ENCODE results near the gene RIN3. TPM values are rescaled to one million over a fixed set of nuclear protein-coding genes. Genes with fewer than 3 reads are reported as not detected.

The RIN3 gene
- total RNA-seq, 4 donors from 2014 or later, result 15.1 to 32.3 (median 21.9) TPM

GRCh38 chr14:92513966-92514843, 624 bp downstream of the RIN3 start:
- no peak for TF ChIP-seq CTCF (IDR thresholded peaks at IDR 0.05; ENCODE audit: low read depth)

DNA sequence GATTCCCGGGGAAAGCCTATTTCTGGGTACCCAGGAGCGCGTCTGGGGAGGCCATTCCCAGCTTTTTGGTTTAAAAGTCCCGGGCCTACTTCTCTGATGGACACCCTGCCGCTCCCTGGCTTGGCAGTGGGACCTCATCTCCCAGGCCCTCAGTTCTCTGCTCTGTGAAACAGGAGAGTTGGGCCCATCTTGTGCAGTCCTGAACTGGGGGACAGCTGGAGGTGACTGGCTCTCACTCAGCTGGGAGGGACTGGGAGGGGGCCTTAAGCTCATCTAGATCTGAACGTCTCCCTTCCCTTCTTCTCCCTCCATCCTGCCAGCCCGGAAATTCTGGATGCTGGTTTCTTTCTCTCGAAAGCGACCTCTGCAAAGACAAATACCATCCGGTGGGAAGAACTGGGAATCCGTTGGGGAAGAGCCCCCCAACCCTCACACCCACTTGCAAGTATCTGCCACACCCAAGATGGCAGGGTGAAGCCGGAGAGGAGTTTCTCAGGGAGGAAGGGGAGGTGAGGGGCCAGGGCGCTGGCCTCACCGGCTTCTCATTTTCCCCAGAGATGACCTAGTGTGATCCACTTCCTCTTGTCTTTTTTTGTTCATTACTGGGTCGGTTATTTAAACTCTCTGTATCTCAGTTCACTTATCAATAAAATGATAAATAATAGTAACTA, 1.4 kb downstream of the RIN3 start:
- TF ChIP-seq CTCF (IDR thresholded peaks at IDR 0.05; ENCODE audit: low read depth), result no peak

GRCh38 chr14:92515546-92516343, 2.2 kb downstream of the RIN3 start:
- no peak for TF ChIP-seq CTCF (IDR thresholded peaks at IDR 0.05; ENCODE audit: low read depth)

DNA sequence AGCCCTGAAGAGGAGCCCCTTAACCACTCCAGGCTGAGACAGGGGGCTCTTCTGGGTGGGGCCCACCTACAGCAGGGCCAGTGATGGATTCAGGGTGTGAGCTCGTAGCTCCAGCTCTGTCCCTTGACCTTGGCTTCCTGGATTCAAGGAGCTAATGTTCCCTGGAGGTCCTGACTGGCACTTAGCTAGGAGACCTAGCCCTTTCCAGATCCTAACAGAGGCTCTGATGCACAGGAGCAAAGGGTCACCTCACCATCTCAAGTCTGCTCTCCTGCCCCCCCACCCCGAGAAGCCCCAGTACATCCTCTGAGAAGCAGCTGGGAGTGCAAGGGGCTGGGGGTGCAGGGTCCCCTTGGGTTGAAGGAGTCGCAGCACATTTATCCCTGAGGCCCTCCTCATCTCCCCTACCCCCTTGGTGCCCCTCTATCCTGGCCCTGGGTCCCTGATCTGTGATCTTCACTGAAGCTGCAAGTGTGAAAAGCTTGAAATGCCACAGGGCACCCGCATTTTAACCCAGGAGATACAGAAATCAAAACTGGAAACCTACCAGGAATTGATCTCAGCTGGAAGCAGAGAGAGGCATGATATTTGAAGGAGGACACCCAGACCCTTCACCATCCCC, 2.9 kb downstream of the RIN3 start:
- TF ChIP-seq CTCF (IDR thresholded peaks at IDR 0.05; ENCODE audit: low read depth), result no peak

DNA sequence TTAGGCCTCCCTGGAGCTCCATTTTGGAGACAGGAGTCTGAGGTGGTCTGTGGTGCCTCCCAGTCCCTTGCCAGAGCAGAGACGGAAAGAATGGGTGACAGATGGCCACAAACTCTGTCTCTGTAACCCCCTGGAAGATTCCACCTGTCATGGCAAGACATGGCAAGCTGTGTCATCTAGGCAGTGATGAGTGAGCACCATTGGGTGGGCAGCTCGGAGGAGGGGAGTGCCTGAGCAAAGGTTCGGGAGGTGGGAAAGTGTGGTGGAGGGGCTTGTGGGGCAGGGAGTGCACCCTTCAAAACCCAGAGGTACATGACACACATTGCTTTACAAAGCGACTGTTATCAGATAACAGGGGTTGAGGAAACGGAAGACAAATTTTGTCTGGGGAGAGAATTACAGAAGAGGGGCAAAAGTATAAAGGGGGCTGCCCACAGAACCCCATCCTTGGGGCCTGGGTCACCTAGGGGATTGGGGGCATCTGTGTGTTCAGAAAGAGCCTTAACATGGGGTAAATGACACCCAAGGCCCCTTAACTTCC, 3.5 kb downstream of the RIN3 start:
- no peak for TF ChIP-seq CTCF (IDR thresholded peaks at IDR 0.05; ENCODE audit: low read depth)

GRCh38 chr14:92517761-92518160, 4.2 kb downstream of the RIN3 start:
- TF ChIP-seq CTCF (IDR thresholded peaks at IDR 0.05; ENCODE audit: low read depth), result no peak
